H1 (cell line): ENCODE results near the gene TSFM. TPM values are rescaled to one million over a fixed set of nuclear protein-coding genes. Genes with fewer than 3 reads are reported as not detected.

Experiments used
- CTCF ChIA-PET: fragments of 300-600 bp; sonication (Branson Sonifier 250); formaldehyde crosslinking; loops from one replicate; lab custom pipeline; 2021; ENCODE audit not compliant: partially characterized antibody; lab: Charles Lee
- POLR2A ChIA-PET: fragments of 300-600 bp; sonication (Branson Sonifier 250); formaldehyde crosslinking; loops from one replicate; lab custom pipeline; 2021; ENCODE audit warnings: inconsistent platforms; ENCODE audit not compliant: partially characterized antibody; lab: Charles Lee
- DNase-seq, 2 experiments: peaks; one replicate each; pipeline versions ENCODE4 v3.0.0 to v3.0.0-alpha.2; 2010 to 2022; ENCODE audit warnings: low spot score in 2 of 2, low read depth in 1 of 2, mixed read lengths in 1 of 2
- FAIRE-seq: peaks from 2 replicates; lab custom pipeline; 2011; peaks lifted over from hg19 to GRCh38; lab: Jason Lieb, UNC
- H2AFZ ChIP-seq: 2 replicates; pipeline ENCODE4 v1.8.1; 2012; ENCODE audit warnings: low read length, inconsistent platforms
- H2AK5ac ChIP-seq: 2 replicates; pipeline ENCODE4 v1.6.1; 2013; ENCODE audit warnings: low read depth, low read length
- H2BK120ac ChIP-seq: replicated peaks from 2 replicates; pipeline ENCODE3; 2013; ENCODE audit warnings: low read depth, low read length, inconsistent platforms
- H2BK12ac ChIP-seq: 2 replicates; pipeline ENCODE4 v1.6.1; 2013; ENCODE audit warnings: low read depth, low read length
- H2BK15ac ChIP-seq: 2 replicates; pipeline ENCODE4 v1.6.1; 2013; ENCODE audit warnings: low read length
- H2BK20ac ChIP-seq: 2 replicates; pipeline ENCODE4 v1.6.1; 2013; ENCODE audit warnings: low read length
- H2BK5ac ChIP-seq: 2 replicates; pipeline ENCODE4 v1.6.1; 2013; ENCODE audit warnings: low read depth, low read length
- H3K14ac ChIP-seq: 2 replicates; pipeline ENCODE4 v1.6.1; 2013; ENCODE audit warnings: inconsistent platforms; ENCODE audit not compliant: insufficient read length
- H3K18ac ChIP-seq: 2 replicates; pipeline ENCODE4 v1.6.1; 2013; ENCODE audit warnings: low read length; ENCODE audit errors: extremely low read depth
- H3K23ac ChIP-seq: 2 replicates; pipeline ENCODE4 v1.6.1; 2013; ENCODE audit warnings: inconsistent platforms; ENCODE audit not compliant: insufficient read length
- H3K23me2 ChIP-seq: 2 replicates; pipeline ENCODE4 v1.6.1; 2013; ENCODE audit warnings: low read depth, low read length
- H3K27ac ChIP-seq: 2 replicates; pipeline ENCODE4 v1.6.1; 2011; ENCODE audit warnings: low read depth, low read length, inconsistent platforms
- H3K27me3 ChIP-seq, 4 experiments: replicated peaks in 1 of 4; 1 replicate in 1 of 4; 2 replicates in 3 of 4; pipeline versions ENCODE4 v1.6.1 to v1.8.1; 2011 to 2013; ENCODE audit warnings: low read length in 3 of 4, mild to moderate bottlenecking in 3 of 4, inconsistent platforms in 2 of 4, mixed read lengths in 2 of 4, moderate library complexity in 1 of 4; ENCODE audit not compliant: control insufficient read depth in 3 of 4, insufficient read depth in 3 of 4; ENCODE audit errors: extremely low read depth in 1 of 4
- H3K36me3 ChIP-seq, 4 experiments: 2 replicates each; pipeline versions ENCODE4 v1.6.1 to v1.8.1; 2011 to 2013; ENCODE audit warnings: mild to moderate bottlenecking in 4 of 4, low read length in 3 of 4, moderate library complexity in 2 of 4, control low read depth in 1 of 4, inconsistent platforms in 1 of 4; ENCODE audit not compliant: insufficient read depth in 4 of 4, control insufficient read depth in 2 of 4
- H3K4ac ChIP-seq: replicated peaks from 2 replicates; pipeline ENCODE3; 2013; ENCODE audit warnings: low read length, low read depth, mixed read lengths, inconsistent platforms; ENCODE audit not compliant: insufficient read length
- H3K4me1 ChIP-seq, 4 experiments: replicated peaks in 1 of 4; 1 replicate in 1 of 4; 2 replicates in 3 of 4; pipeline versions ENCODE4 v1.6.1 to v1.8.1; 2011 to 2013; ENCODE audit warnings: low read length in 3 of 4, inconsistent platforms in 2 of 4, mixed read lengths in 1 of 4; ENCODE audit not compliant: insufficient read depth in 4 of 4, control insufficient read depth in 3 of 4
- H3K4me2 ChIP-seq, 2 experiments: 2 replicates each; pipeline versions ENCODE4 v1.6.1 to v1.8.1; 2011 to 2013; ENCODE audit warnings: low read depth in 2 of 2, low read length in 2 of 2, control low read depth in 1 of 2, inconsistent platforms in 1 of 2, mild to moderate bottlenecking in 1 of 2; ENCODE audit not compliant: insufficient read depth in 1 of 2
- H3K4me3 ChIP-seq, 4 experiments: fragments of 200-600, 300-600 bp in 1 of 4; sonication (generic), shearing (Covaris generic), sonication (Bioruptor Twin) in 1 of 4; 2 replicates each; pipeline versions ENCODE4 v1.5.1 to v1.8.1; 2011 to 2016; ENCODE audit warnings: low read length in 4 of 4, low read depth in 3 of 4, control low read depth in 2 of 4, inconsistent platforms in 2 of 4, mild to moderate bottlenecking in 2 of 4, mixed read lengths in 1 of 4, moderate library complexity in 1 of 4; ENCODE audit not compliant: insufficient read depth in 2 of 4; ENCODE audit errors: extremely low read depth in 1 of 4
- H3K56ac ChIP-seq: replicated peaks from 2 replicates; pipeline ENCODE3; 2013; ENCODE audit warnings: low read depth, mild to moderate bottlenecking, mixed read lengths, low read length, inconsistent platforms; ENCODE audit not compliant: insufficient read length
- H3K79me1 ChIP-seq: 2 replicates; pipeline ENCODE4 v1.6.1; 2013; ENCODE audit warnings: low read depth, low read length, control low read depth
- H3K79me2 ChIP-seq, 2 experiments: 2 replicates each; pipeline versions ENCODE4 v1.6.1 to v1.8.1; 2012 to 2013; ENCODE audit warnings: low read length in 2 of 2, mild to moderate bottlenecking in 2 of 2, inconsistent platforms in 1 of 2; ENCODE audit not compliant: insufficient read depth in 2 of 2, control insufficient read depth in 1 of 2
- H3K9ac ChIP-seq, 4 experiments: replicated peaks in 1 of 4; 1 replicate in 1 of 4; 2 replicates in 3 of 4; pipeline versions ENCODE4 v1.6.1 to v1.8.1; 2011 to 2013; ENCODE audit warnings: low read depth in 3 of 4, low read length in 3 of 4, control low read depth in 2 of 4, mild to moderate bottlenecking in 2 of 4, moderate library complexity in 2 of 4, inconsistent platforms in 1 of 4; ENCODE audit errors: extremely low read depth in 1 of 4
- H3K9me3 ChIP-seq, 2 experiments: 2 replicates each; pipeline versions ENCODE4 v1.6.1 to v1.8.1; 2012 to 2013; ENCODE audit warnings: mild to moderate bottlenecking in 2 of 2, moderate library complexity in 2 of 2, control low read depth in 1 of 2, inconsistent platforms in 1 of 2, low read depth in 1 of 2, low read length in 1 of 2, mixed read lengths in 1 of 2; ENCODE audit not compliant: insufficient read depth in 2 of 2
- H4K20me1 ChIP-seq, 2 experiments: replicated peaks in 1 of 2; 2 replicates each; pipeline versions ENCODE3 to v1.8.1; 2011 to 2013; ENCODE audit warnings: inconsistent platforms in 2 of 2, low read length in 2 of 2, mild to moderate bottlenecking in 1 of 2; ENCODE audit not compliant: insufficient read depth in 2 of 2, control insufficient read depth in 1 of 2
- H4K5ac ChIP-seq: 2 replicates; pipeline ENCODE4 v1.6.1; 2013; ENCODE audit warnings: low read length, low read depth, mixed read lengths, inconsistent platforms; ENCODE audit not compliant: insufficient read length
- H4K8ac ChIP-seq: 2 replicates; pipeline ENCODE4 v1.8.0; 2013; ENCODE audit warnings: mild to moderate bottlenecking, moderate library complexity, low read length, inconsistent platforms; ENCODE audit not compliant: insufficient read depth; ENCODE audit errors: extremely low read depth
- H4K91ac ChIP-seq: replicated peaks from 2 replicates; pipeline ENCODE3; 2013; ENCODE audit warnings: low read length, mixed read lengths, inconsistent platforms; ENCODE audit not compliant: insufficient read length
- ATF2 ChIP-seq: IDR thresholded peaks from 2 replicates; pipeline ENCODE4 v1.6.1; 2012; ENCODE audit warnings: low read length, inconsistent platforms
- CTCF ChIP-seq, 3 experiments: IDR thresholded peaks; 1 replicate in 2 of 3; 2 replicates in 1 of 3; pipeline versions ENCODE4 v1.5.1 to v1.6.1; 2011; ENCODE audit warnings: low read length in 3 of 3, mild to moderate bottlenecking in 3 of 3, inconsistent platforms in 2 of 3, low read depth in 1 of 3, moderate library complexity in 1 of 3; ENCODE audit not compliant: insufficient read depth in 1 of 3; ENCODE audit errors: control extremely low read depth in 1 of 3
- EGR1 ChIP-seq: IDR thresholded peaks from 2 replicates; pipeline ENCODE4 v1.6.1; 2011; ENCODE audit warnings: low read depth, low read length, borderline replicate concordance
- POLR2A ChIP-seq, 2 experiments: IDR thresholded peaks; 1 replicate in 1 of 2; 2 replicates in 1 of 2; pipeline ENCODE4 v1.6.1; 2011; ENCODE audit warnings: low read depth in 2 of 2, low read length in 2 of 2, mild to moderate bottlenecking in 2 of 2; ENCODE audit errors: control extremely low read depth in 1 of 2
- POU5F1 ChIP-seq: IDR thresholded peaks from 2 replicates; pipeline ENCODE4 v1.6.1; 2011; ENCODE audit warnings: low read depth, mild to moderate bottlenecking, low read length, moderate library complexity
- RFX5 ChIP-seq: IDR thresholded peaks from 2 replicates; pipeline ENCODE4 v1.6.1; 2011; ENCODE audit warnings: low read depth, low read length, improper control_type of control experiment, borderline replicate concordance
- SIRT6 ChIP-seq: IDR thresholded peaks from one replicate; pipeline ENCODE4 v1.7.1; 2012; ENCODE audit warnings: low read length, inconsistent platforms
- SP4 ChIP-seq: IDR thresholded peaks from 2 replicates; pipeline ENCODE4 v1.6.1; 2012; ENCODE audit warnings: low read length, inconsistent platforms
- TBP ChIP-seq: IDR thresholded peaks from 2 replicates; pipeline ENCODE4 v1.6.1; 2011; ENCODE audit warnings: low read depth, low read length, improper control_type of control experiment
- TCF12 ChIP-seq: IDR thresholded peaks from 2 replicates; pipeline ENCODE4 v1.6.1; 2011; ENCODE audit warnings: low read depth, mild to moderate bottlenecking, low read length
- YY1 ChIP-seq: IDR thresholded peaks from 2 replicates; pipeline ENCODE4 v1.6.1; 2011; ENCODE audit warnings: low read depth, mild to moderate bottlenecking, low read length
- WGBS, 2 experiments: shearing (Covaris generic) in 1 of 2; methylation state at CpG; one replicate each; pipeline versions ENCODE4 v1.1.6 to v1.1.7; 2013 to 2015; ENCODE audit warnings: low lambda C conversion rate in 2 of 2, mixed read lengths in 2 of 2, inconsistent platforms in 1 of 2, low coverage in 1 of 2, missing lambda C conversion rate in 1 of 2; ENCODE audit not compliant: insufficient replicate concordance in 2 of 2, insufficient coverage in 1 of 2, insufficient read length in 1 of 2; ENCODE audit errors: extremely low coverage in 1 of 2, missing lambda C conversion rate in 1 of 2; 5-methylcytosine and 5-hydroxymethylcytosine counted together
- polyA plus RNA-seq, 7 experiments: library from polyadenylated mRNA; depleted of rRNA in 3 of 7; stranded (reverse) in 5 of 7; unstranded in 2 of 7; fragments of >200 nt in 5 of 7; fragments of 200-250 nt in 2 of 7; gene quantifications; 1 replicate in 5 of 7; 2 replicates in 1 of 7; 4 replicates in 1 of 7; pipeline versions ENCODE4 v1.2.1 to v1.2.3, GENCODE V29; 2011 to 2013; ENCODE audit warnings: missing spikeins in 2 of 7, mixed read lengths in 2 of 7
- total RNA-seq: library from RNA; stranded (reverse); fragmentation: NEBNext Ultra II Directional; extraction: Animal tissue kit (Norgen Biotek cat#: 25700); gene quantifications from 2 replicates; pipeline ENCODE4 v1.2.1, GENCODE V29; 2021

The TSFM gene
- total and polyA plus RNA-seq, 2 of the 8 experiments (the other 6 are each of a cell fraction or from before 2014, with no cell fraction given) = 17.4 to 49.8 TPM

GRCh38 chr12:57800965-57801364 is 18.4 kb downstream of the TSFM start:
- ChIA-PET CTCF (interaction anchor here (1.2 to 6.9 kb wide), 10 partner anchors 10 to 103 kb away, joined by 3 to 146 read pairs (median 12); partner anchors contain the start of genes AVIL and TSFM), POLR2A (interaction anchor here (0.9 to 8.0 kb wide), 3 partner anchors 11 to 29 kb away, joined by 3 to 71 read pairs (median 8); partner anchors contain the start of genes AVIL, EEF1AKMT3 and METTL1)
- Histone ChIP-seq H3K4ac (no peak overlapping the region), H3K4me3 (no peak overlapping the region), H4K5ac (no peak overlapping the region), H2BK5ac (no peak overlapping the region), H2BK15ac (no peak overlapping the region), H3K23me2 (no peaks in the 10 kb centered on the region), H2BK12ac (no peak overlapping the region), H3K14ac (no peak overlapping the region), H2BK20ac (no peak overlapping the region), H3K4me2 (no peak overlapping the region), H3K18ac (no peak overlapping the region), H3K9me3 (no peaks in the 10 kb centered on the region), H3K79me1 (no peaks in the 10 kb centered on the region; the same call in 1 of the 2 replicates), H4K91ac (no peak overlapping the region), H2BK120ac (no peak overlapping the region), H3K4me1 (peaks cover 0 to 2% (median under 1%) of the 10 kb centered on the region in 4 experiments; a peak in 1 of 7 replicates), H2AFZ (no peak overlapping the region), H3K9ac (no peak overlapping the region), H3K36me3 (peaks cover 2 to 15% (median 8%) of the 10 kb centered on the region in 4 experiments; a peak in 6 of 8 replicates), H3K56ac (no peak overlapping the region), H3K27me3 (no peaks in the 10 kb centered on the region), H3K23ac (no peak overlapping the region), H3K27ac (no peak overlapping the region), H2AK5ac (no peak overlapping the region), H3K79me2 (no peaks in the 10 kb centered on the region), H4K8ac (no peak overlapping the region), H4K20me1 (no peaks in the 10 kb centered on the region)
- 87% methylated on average over 3 of the region's 3 CpGs; no CpG with 5 or more reads in 1 of the 2 experiments for WGBS, 2 experiments
- DNase-seq (no peak), FAIRE-seq (no peak)
- TF ChIP-seq TCF12 (no peak), POU5F1 (no peak), RFX5 (no peak), TBP (no peak), SIRT6 (no peak), CTCF (IDR thresholded peaks at IDR 0.05; ENCODE audit: control extremely low read depth in 1 of 3, insufficient read depth in 1 of 3, low read depth in 1 of 3, low read length in 3 of 3) (no peak), ATF2 (no peak), POLR2A (IDR thresholded peaks at IDR 0.05; ENCODE audit: control extremely low read depth in 1 of 2, low read depth in 2 of 2, low read length in 2 of 2) (no peak), YY1 (no peak), SP4 (no peak), EGR1 (no peak)
